SU-DHL-6 (cell line): ENCODE results near the gene RAP1A.

Experiments used
- H2AFZ ChIP-seq: fragments of 200-600 bp; sonication (generic); 2 replicates; pipeline ENCODE4 v1.6.1; 2014; ENCODE audit warnings: low read depth, mild to moderate bottlenecking, moderate library complexity, mixed read lengths, antibody characterized with exemption, low read length; ENCODE audit not compliant: severe bottlenecking
- H3F3A ChIP-seq: fragments of 200-600 bp; shearing (Covaris generic); 2 replicates; pipeline ENCODE4 v1.6.0; 2016; ENCODE audit warnings: antibody characterized with exemption, mild to moderate bottlenecking; ENCODE audit not compliant: insufficient read depth
- H3K27ac ChIP-seq: fragments of 200-600 bp; sonication (generic); 2 replicates; pipeline ENCODE4 v1.5.1; 2016; ENCODE audit warnings: low read depth, mild to moderate bottlenecking, low read length, moderate library complexity, mixed read lengths
- H3K27me3 ChIP-seq: fragments of 200-600 bp; sonication (generic), shearing (Covaris generic); 2 replicates; pipeline ENCODE4 v1.6.0; 2014; ENCODE audit warnings: mild to moderate bottlenecking, low read length
- H3K36me3 ChIP-seq: fragments of 200-600 bp; sonication (generic); 2 replicates; pipeline ENCODE4 v1.6.1; 2014; ENCODE audit warnings: mild to moderate bottlenecking, low read length, mixed read lengths
- H3K4me2 ChIP-seq: fragments of 300-600, 200-600 bp; shearing (Covaris generic), sonication (generic); 2 replicates; pipeline ENCODE4 v1.6.0; 2014; ENCODE audit warnings: low read length, low read depth, mild to moderate bottlenecking; ENCODE audit not compliant: poor library complexity, severe bottlenecking
- H3K4me3 ChIP-seq: fragments of 200-600 bp; sonication (generic); 2 replicates; pipeline ENCODE4 v1.5.1; 2014; ENCODE audit warnings: antibody characterized with exemption, low read length, mild to moderate bottlenecking, mixed read lengths; ENCODE audit not compliant: insufficient read depth, poor library complexity, severe bottlenecking
- H3K79me2 ChIP-seq: fragments of 200-600 bp; sonication (generic); 2 replicates; pipeline ENCODE4 v1.6.1; 2014; ENCODE audit warnings: mild to moderate bottlenecking, low read length, moderate library complexity; ENCODE audit not compliant: insufficient read depth
- H3K9ac ChIP-seq: fragments of 200-600 bp; sonication (generic); 2 replicates; pipeline ENCODE4 v1.7.0; 2014; ENCODE audit warnings: mild to moderate bottlenecking, low read length
- H3K9me2 ChIP-seq: fragments of 200-600 bp; sonication (generic); replicated peaks from 2 replicates; pipeline ENCODE4 v1.6.1; 2014; ENCODE audit warnings: low read length; ENCODE audit not compliant: insufficient read depth
- H3K9me3 ChIP-seq: fragments of 200-600 bp; sonication (generic); 2 replicates; pipeline ENCODE4 v1.6.1; 2014; ENCODE audit warnings: low read length, mixed read lengths; ENCODE audit not compliant: insufficient read depth
- H4K20me1 ChIP-seq: fragments of 200-600 bp; sonication (generic); 2 replicates; pipeline ENCODE4 v1.6.1; 2014; ENCODE audit warnings: low read depth, mild to moderate bottlenecking, antibody characterized with exemption, low read length, moderate library complexity, mixed read lengths
- EZH2phosphoT487 ChIP-seq: fragments of 200-600 bp; sonication (generic), shearing (Covaris generic); conservative IDR thresholded peaks from 2 replicates; pipeline ENCODE4 v1.6.1; 2018; ENCODE audit warnings: mild to moderate bottlenecking, antibody characterized with exemption, low read length, moderate library complexity, mixed read lengths
- TF ChIP-seq, protein P1 (sequence below): fragments of 200-600 bp; sonication (generic); IDR thresholded peaks from one replicate; pipeline ENCODE4 v1.5.1; 2017; ENCODE audit warnings: antibody characterized with exemption, mild to moderate bottlenecking, low read length, moderate library complexity; ENCODE audit not compliant: insufficient read depth, poor library complexity, severe bottlenecking

The RAP1A gene

DNA sequence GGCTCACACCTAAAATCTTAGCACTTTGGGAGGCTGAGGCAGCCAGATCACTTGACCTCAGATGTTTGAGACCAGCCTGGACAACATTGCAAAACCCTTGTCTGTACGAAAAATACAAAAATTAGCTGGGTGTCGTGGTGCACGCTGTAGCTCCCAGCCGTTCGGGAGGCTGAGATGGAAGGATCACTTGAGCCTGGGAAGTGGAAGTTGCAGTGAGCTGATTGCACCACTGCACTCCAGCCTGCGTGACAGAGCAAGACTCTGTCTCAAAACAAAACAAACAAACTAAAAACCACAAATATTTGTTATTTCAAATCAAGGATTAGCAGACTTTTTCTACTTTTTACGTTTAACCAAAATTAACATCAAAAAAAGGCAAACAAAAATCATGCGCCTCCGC, 88.3 kb downstream of the RAP1A start:
- Histone ChIP-seq H3K4me2 (no peak overlapping the region), H3K36me3 (peaks cover 48% of the 10 kb centered on the region), H3K9ac (no peak overlapping the region), H3K9me2 (no peaks in the 10 kb centered on the region), H4K20me1 (0 out of 2 replicates have a peak, but pooled peaks cover 4% of the 10 kb centered on the region), H3K27ac (no peak overlapping the region), H2AFZ (no peak overlapping the region), H3K27me3 (no peaks in the 10 kb centered on the region), H3K9me3 (no peaks in the 10 kb centered on the region), H3K4me3 (no peak overlapping the region), H3F3A (peaks cover 19% of the 10 kb centered on the region; the same call in 1 of the 2 replicates), H3K79me2 (no peaks in the 10 kb centered on the region)
- TF ChIP-seq, protein P1, sequence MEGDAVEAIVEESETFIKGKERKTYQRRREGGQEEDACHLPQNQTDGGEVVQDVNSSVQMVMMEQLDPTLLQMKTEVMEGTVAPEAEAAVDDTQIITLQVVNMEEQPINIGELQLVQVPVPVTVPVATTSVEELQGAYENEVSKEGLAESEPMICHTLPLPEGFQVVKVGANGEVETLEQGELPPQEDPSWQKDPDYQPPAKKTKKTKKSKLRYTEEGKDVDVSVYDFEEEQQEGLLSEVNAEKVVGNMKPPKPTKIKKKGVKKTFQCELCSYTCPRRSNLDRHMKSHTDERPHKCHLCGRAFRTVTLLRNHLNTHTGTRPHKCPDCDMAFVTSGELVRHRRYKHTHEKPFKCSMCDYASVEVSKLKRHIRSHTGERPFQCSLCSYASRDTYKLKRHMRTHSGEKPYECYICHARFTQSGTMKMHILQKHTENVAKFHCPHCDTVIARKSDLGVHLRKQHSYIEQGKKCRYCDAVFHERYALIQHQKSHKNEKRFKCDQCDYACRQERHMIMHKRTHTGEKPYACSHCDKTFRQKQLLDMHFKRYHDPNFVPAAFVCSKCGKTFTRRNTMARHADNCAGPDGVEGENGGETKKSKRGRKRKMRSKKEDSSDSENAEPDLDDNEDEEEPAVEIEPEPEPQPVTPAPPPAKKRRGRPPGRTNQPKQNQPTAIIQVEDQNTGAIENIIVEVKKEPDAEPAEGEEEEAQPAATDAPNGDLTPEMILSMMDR, result no peak
- no peak for TF ChIP-seq EZH2phosphoT487

GRCh38 chr1:111709986-111710385, 90.4 kb downstream of the RAP1A start:
- Histone ChIP-seq H3K4me2 (no peak overlapping the region), H3K9me3 (no peaks in the 10 kb centered on the region), H3K36me3 (peaks cover 27% of the 10 kb centered on the region; the same call in 1 of the 2 replicates), H2AFZ (no peak overlapping the region), H3F3A (peaks cover 33% of the 10 kb centered on the region), H3K27me3 (no peaks in the 10 kb centered on the region), H4K20me1 (0 out of 2 replicates have a peak, but pooled peaks cover 4% of the 10 kb centered on the region), H3K9me2 (no peaks in the 10 kb centered on the region), H3K27ac (no peak overlapping the region), H3K79me2 (no peaks in the 10 kb centered on the region), H3K9ac (no peak overlapping the region), H3K4me3 (no peak overlapping the region)
- TF ChIP-seq, protein P1, result no peak
- TF ChIP-seq EZH2phosphoT487, result no peak

- peaks cover 15% of the 10 kb centered on the region; the same call in 1 of the 2 replicates for H3K36me3 ChIP-seq
- H4K20me1 ChIP-seq, result 0 out of 2 replicates have a peak, but pooled peaks cover 4% of the 10 kb centered on the region
Observed at GRCh38 chr1:111716333-111716732, 96.7 kb downstream of the RAP1A start.

More at GRCh38 chr1:111716333-111716732, 96.7 kb downstream of the RAP1A start:
- Histone ChIP-seq H3K9me2 (no peaks in the 10 kb centered on the region), H3K4me2 (no peak overlapping the region), H3K27me3 (no peaks in the 10 kb centered on the region), H2AFZ (no peak overlapping the region), H3K27ac (no peak overlapping the region), H3K79me2 (no peaks in the 10 kb centered on the region), H3F3A (peaks cover 24% of the 10 kb centered on the region), H3K9me3 (no peaks in the 10 kb centered on the region), H3K9ac (no peak overlapping the region), H3K4me3 (no peak overlapping the region)
- TF ChIP-seq, protein P1, result no peak
